Activated CD4-positive, alpha-beta T cell treated with anti-CD3 and anti-CD28 coated beads for 36 hours (primary cell): Measurements from ENCODE around the gene INPP4B. TPM values are rescaled to one million over a fixed set of nuclear protein-coding genes. Genes with fewer than 3 reads are reported as not detected.
A peak's percentile ranks its signal among the peaks of the same experiment; 100 is the strongest.

Experiments used
- ATAC-seq: fragments of 200-7000 bp; cut with Tn5 transposase; one replicate; pipeline ENCODE4 v1.10.0; 2021; ENCODE audit warnings: mild to moderate bottlenecking, moderate library complexity
- CTCF ChIA-PET: fragments of 350-600 bp; sonication (Branson Sonifier 250); formaldehyde crosslinking; loops from one replicate; lab custom pipeline; 2021; ENCODE audit warnings: antibody characterized with exemption; lab: Charles Lee
- POLR2A ChIA-PET: fragments of 350-600 bp; sonication (Branson Sonifier 250); formaldehyde crosslinking; loops from one replicate; lab custom pipeline; 2021; ENCODE audit warnings: antibody characterized with exemption, inconsistent platforms; lab: Charles Lee
- DNase-seq: peaks from one replicate; pipeline ENCODE4 v3.0.0-alpha.2; 2020
- H3K27ac Mint-ChIP-seq: one replicate; pipeline ENCODE4 v1.8.0; 2021; ENCODE audit warnings: mixed read lengths
- H3K27me3 Mint-ChIP-seq: one replicate; pipeline ENCODE4 v1.8.0; 2021; ENCODE audit warnings: mixed read lengths
- H3K36me3 Mint-ChIP-seq: one replicate; pipeline ENCODE4 v1.8.0; 2021; ENCODE audit warnings: low read depth, mixed read lengths
- H3K4me1 Mint-ChIP-seq: one replicate; pipeline ENCODE4 v1.8.0; 2021; ENCODE audit warnings: mixed read lengths
- H3K4me3 Mint-ChIP-seq: one replicate; pipeline ENCODE4 v1.8.0; 2021; ENCODE audit warnings: mild to moderate bottlenecking, moderate library complexity, mixed read lengths
- H3K9me3 Mint-ChIP-seq: one replicate; pipeline ENCODE4 v1.8.0; 2021; ENCODE audit warnings: low read depth, mixed read lengths
- intact Hi-C, 2 experiments: fragments of 100-400 bp; cut with DNase I in 1 of 2; cut with micrococcal nuclease in 1 of 2; formaldehyde crosslinking; loops; one replicate each; pipeline versions ENCODE4 v1.14.2 to v1.15.1; 2022 to 2024; cut with DNase I, micrococcal nuclease
- total RNA-seq, 2 experiments: library from RNA; stranded (reverse); gene quantifications; one replicate each; pipeline ENCODE4 v1.2.3, GENCODE V29; 2021

The INPP4B gene
- total RNA-seq, 2 experiments from 2014 or later: 66.6 to 70.7 TPM

DNA sequence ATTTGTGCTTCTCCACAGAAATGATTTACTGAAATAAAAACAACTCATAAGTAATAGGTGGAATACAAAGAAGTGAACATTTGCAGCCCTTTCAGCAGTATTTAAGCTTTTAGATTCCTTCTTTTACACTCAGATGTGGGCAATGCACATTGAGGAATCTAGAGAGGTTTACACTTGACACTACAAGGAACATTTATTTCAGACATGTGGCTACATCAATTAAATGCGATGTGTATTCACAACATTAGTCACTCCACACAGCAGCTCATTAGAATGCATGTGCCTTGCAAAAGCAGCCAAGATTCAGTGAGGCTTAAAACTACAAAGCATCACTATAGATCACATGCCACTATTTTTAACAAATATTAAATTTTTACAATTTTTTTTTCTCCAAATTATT is 480.7 kb downstream of the INPP4B start:
- Mint-ChIP-seq H3K36me3 (peaks cover 49% of the 10 kb centered on the region), H3K9me3 (peaks cover 12% of the 10 kb centered on the region), H3K27ac (peak overlapping the region; percentile 74), H3K27me3 (no peaks in the 10 kb centered on the region), H3K4me1 (peaks cover 76% of the 10 kb centered on the region), H3K4me3 (no peak overlapping the region)
- ATAC-seq: peak; percentile 51
- ChIA-PET POLR2A (no interaction called here), CTCF (interaction anchor here (1.0 to 9.6 kb wide), 4 partner anchors 10 to 95 kb away, joined by 3 to 94 read pairs (median 9); no protein-coding TSS in a partner anchor)
- intact Hi-C loops: no loop called here
- DNase-seq: no peak

DNA sequence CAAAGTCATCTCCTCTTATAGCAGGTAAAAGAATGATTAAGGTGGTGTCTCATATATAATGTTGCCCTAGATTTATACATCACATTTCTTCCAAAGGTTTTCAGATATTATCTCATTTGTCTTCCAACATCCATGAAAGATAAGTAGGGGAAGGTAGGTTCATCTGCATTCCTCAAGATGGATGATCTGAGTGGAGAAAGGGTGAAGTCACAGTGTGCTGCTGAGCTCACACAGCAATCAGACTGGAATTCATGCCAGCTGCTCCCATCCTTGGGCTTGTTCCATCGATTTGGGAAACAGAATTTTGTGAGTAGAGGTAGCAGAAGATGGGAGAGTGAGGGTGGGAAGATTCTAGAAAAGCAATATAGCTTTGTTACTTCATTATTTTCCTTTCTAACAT is 482.4 kb downstream of the INPP4B start:
- H3K36me3 Mint-ChIP-seq: peaks cover 47% of the 10 kb centered on the region

DNA sequence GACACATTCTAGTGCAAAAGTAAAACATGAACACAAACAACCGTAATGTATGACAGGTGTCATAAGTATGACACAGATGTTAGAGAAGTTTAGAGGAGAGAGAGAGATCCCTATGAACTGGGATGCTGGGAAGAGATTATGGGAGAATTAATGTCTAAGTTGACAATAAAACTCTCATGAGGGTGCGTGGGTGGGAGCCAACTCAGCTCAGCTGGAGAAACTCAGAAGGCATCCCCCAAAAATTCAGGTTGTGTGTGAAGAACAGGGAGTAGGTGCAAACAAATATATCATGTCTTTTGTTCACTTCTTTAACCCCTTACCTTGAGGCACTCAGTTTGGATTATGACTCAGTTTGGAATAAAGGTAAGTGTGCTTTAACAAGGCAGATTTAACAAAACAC is 484.1 kb downstream of the INPP4B start:
- Mint-ChIP-seq H3K36me3 (peaks cover 46% of the 10 kb centered on the region), H3K27me3 (no peaks in the 10 kb centered on the region), H3K4me1 (peaks cover 85% of the 10 kb centered on the region), H3K27ac (peak overlapping the region; percentile 68), H3K4me3 (no peak overlapping the region), H3K9me3 (peaks cover 10% of the 10 kb centered on the region)
- ATAC-seq: no peak
- ChIA-PET CTCF (interaction anchor here (1.6 to 9.6 kb wide), 2 partner anchors 10 to 14 kb away, joined by 3 to 94 read pairs; no protein-coding TSS in a partner anchor), POLR2A (no interaction called here)
- no peak for DNase-seq
- intact Hi-C loops: no loop called here

More for the DNA sequence above, 482.4 kb downstream of the INPP4B start:
- ATAC-seq: no peak
- intact Hi-C loops: no loop called here
- Mint-ChIP-seq H3K27ac (peak overlapping the region; percentile 74), H3K27me3 (no peaks in the 10 kb centered on the region), H3K4me3 (no peak overlapping the region), H3K4me1 (peaks cover 83% of the 10 kb centered on the region), H3K9me3 (peaks cover 10% of the 10 kb centered on the region)
- ChIA-PET POLR2A (no interaction called here), CTCF (interaction anchor here (2.1 to 9.6 kb wide), 2 partner anchors 10 to 11 kb away, joined by 6 to 94 read pairs; no protein-coding TSS in a partner anchor)
- DNase-seq: no peak

DNA sequence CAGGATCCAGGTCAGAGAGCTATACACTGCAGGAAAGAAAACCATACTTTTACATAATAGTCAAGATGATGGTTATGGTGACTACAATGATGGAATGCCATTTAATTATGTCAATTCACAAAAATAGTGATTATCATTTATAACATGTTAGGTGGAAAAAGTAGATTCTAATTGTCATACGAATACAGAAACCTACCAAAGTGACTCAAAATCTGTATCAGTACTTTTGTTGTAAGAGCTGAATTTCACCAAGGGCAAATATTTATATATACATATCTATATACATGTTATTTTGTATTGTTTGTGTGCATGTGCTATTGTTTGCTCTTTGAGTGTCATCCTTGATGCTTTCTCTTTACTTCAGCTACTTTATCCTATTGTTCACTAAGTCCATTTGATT is 485.4 kb downstream of the INPP4B start:
- intact Hi-C loops: no loop called here
- H3K9me3 Mint-ChIP-seq: peaks cover 10% of the 10 kb centered on the region
- ATAC-seq (no peak), DNase-seq (no peak)
- POLR2A ChIA-PET: interaction anchor here (0.6 to 0.8 kb wide), 2 partner anchors 14 to 47 kb away, joined by 3 read pairs; no protein-coding TSS in a partner anchor
- no peaks in the 10 kb centered on the region for H3K27me3 Mint-ChIP-seq
- peaks cover 87% of the 10 kb centered on the region for H3K4me1 Mint-ChIP-seq
- H3K4me3 Mint-ChIP-seq: no peak overlapping the region
- peak overlapping the region; percentile 80 for H3K27ac Mint-ChIP-seq
- peaks cover 51% of the 10 kb centered on the region for H3K36me3 Mint-ChIP-seq
- CTCF ChIA-PET: interaction anchor here (0.5 to 9.6 kb wide), 4 partner anchors 8 to 46 kb away, joined by 3 to 94 read pairs (median 3); no protein-coding TSS in a partner anchor

DNA sequence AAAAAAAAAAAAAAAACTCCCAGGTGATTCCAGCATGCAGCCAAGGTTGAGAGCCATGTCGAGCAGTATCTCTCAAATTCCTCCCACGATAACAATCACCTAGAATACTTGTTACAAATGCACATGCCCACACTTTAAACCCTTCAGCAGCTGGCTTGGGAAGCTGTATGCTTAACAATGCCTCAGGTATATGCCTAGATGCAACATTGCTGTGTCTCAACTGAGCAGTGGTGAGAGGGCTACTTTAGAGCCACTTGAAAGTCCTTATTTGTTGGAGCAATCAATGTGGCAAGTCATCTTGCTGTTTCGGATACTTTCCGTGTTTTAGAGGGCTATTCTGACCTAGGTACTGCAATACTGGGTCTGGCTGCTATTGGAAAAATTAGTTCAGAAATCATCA is 487.4 kb downstream of the INPP4B start:
- DNase-seq (no peak), ATAC-seq (no peak)
- H3K4me1 Mint-ChIP-seq: peaks cover 88% of the 10 kb centered on the region
- no peaks in the 10 kb centered on the region for H3K27me3 Mint-ChIP-seq
- peak overlapping the region; percentile 66 for H3K27ac Mint-ChIP-seq
- peaks cover 45% of the 10 kb centered on the region for H3K36me3 Mint-ChIP-seq
- H3K4me3 Mint-ChIP-seq: no peak overlapping the region
- intact Hi-C loops: loop anchor here (1.0 to 5.0 kb wide), 3 partner anchors 9 to 194 kb away; no protein-coding TSS in a partner anchor
- ChIA-PET CTCF (interaction anchor here (0.8 to 1.2 kb wide), 3 partner anchors 9 to 45 kb away, joined by 3 to 5 read pairs (median 3); no protein-coding TSS in a partner anchor), POLR2A (interaction anchor here (1.2 kb wide), 1 partner anchor 48 kb away, joined by 3 read pairs; no protein-coding TSS in a partner anchor)
- peaks cover 10% of the 10 kb centered on the region for H3K9me3 Mint-ChIP-seq

DNA sequence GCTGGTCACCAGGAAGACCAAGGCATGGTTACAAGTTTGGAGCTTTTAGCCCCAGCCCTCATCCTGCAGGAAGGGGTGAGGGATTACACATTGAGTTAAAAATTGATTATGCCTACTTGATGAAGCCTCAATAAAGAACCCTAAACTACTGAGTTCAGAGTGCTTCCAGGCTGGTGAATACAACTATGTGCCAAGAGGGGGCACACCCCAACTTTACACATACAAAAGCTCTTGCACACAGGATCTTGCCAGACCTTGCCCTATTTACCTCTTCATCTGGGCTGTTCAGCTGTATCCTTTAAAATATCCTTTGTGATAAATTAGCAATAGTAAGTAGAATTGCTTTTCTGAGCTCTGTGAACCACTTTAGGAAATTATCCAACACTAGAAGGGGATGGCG is 489.3 kb downstream of the INPP4B start:
- intact Hi-C loops: loop anchor here in 1 of 2 experiments (5.0 kb wide), 1 partner anchor 196 kb away; no protein-coding TSS in a partner anchor
- POLR2A ChIA-PET: no interaction called here
- peaks cover under 1% of the 10 kb centered on the region for H3K9me3 Mint-ChIP-seq
- peak; percentile 41 for DNase-seq
- peak overlapping the region; percentile 28 for H3K4me3 Mint-ChIP-seq
- CTCF ChIA-PET: interaction anchor here (0.7 to 10.4 kb wide), 10 partner anchors 8 to 431 kb away, joined by 3 to 94 read pairs (median 6); no protein-coding TSS in a partner anchor
- ATAC-seq: peak; percentile 49
- peaks cover 94% of the 10 kb centered on the region for H3K4me1 Mint-ChIP-seq
- no peaks in the 10 kb centered on the region for H3K27me3 Mint-ChIP-seq
- H3K27ac Mint-ChIP-seq: peak overlapping the region; percentile 97
- peaks cover 31% of the 10 kb centered on the region for H3K36me3 Mint-ChIP-seq

DNA sequence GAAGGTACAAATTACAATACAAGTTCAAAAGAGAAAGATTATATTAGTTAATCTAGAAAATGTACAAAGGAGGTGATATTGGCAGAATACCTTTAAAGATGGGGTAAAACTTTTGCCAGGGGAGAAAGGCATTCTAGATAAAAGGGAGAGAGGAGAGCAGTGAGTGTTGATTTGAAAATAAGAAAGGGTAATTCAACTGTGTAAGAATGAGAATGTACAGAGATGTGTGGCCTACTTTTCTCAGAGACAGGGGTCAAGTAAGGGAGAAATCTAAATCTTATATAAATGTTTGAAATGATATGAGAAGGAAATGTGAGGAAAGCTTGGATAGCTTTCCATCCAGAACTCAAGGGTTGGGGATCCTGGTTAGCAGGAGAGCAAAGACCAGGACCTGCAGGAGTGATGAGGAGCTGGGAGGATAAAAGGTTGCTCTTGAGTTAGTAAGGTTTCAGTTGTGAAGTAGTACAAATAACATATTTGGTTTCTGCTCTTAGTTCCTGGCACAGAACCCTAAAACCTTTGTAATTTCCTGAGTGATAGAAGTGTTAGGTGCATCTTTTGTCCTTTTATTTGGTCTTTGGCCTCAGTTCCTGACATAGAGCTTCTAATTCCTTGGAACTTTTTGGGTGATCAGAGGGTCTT is 489.9 kb downstream of the INPP4B start:
- DNase-seq (no peak), ATAC-seq (peak; percentile 19)
- intact Hi-C loops: loop anchor here in 1 of 2 experiments (5.0 kb wide), 1 partner anchor 196 kb away; no protein-coding TSS in a partner anchor
- H3K27ac Mint-ChIP-seq: peak overlapping the region; percentile 97
- ChIA-PET CTCF (interaction anchor here (0.8 to 10.4 kb wide), 12 partner anchors 8 to 491 kb away, joined by 3 to 94 read pairs (median 8); no protein-coding TSS in a partner anchor), POLR2A (interaction anchor here (0.6 kb wide), 1 partner anchor 368 kb away, joined by 3 read pairs; no protein-coding TSS in a partner anchor)
- H3K27me3 Mint-ChIP-seq: no peaks in the 10 kb centered on the region
- H3K36me3 Mint-ChIP-seq: peaks cover 30% of the 10 kb centered on the region
- H3K4me3 Mint-ChIP-seq: peak overlapping the region; percentile 43
- H3K9me3 Mint-ChIP-seq: no peaks in the 10 kb centered on the region
- H3K4me1 Mint-ChIP-seq: peaks cover 97% of the 10 kb centered on the region

DNA sequence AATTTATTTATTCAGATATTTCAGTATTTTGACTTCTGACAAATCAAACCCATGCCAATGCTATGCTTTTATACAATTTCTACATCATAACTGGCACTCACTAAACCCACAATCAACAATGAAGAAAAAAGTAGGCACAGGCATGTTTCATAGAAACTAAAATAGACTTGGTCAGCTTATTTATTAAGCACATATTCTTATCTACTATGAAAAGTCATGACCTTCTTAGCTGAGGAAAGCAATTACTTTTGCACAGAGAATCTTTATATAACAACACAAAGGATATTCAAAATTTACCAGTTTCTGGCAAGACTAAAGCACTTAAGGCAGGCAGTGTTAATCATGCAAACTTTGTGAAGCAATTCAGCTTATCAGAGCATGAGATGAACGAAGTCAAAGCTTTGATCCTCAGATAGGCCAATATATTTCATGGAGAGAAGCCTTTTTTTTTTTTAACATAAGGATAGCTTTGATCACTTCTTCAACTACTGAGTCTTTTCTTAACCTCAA is 490.6 kb downstream of the INPP4B start:
- POLR2A ChIA-PET: interaction anchor here (0.6 to 1.0 kb wide), 2 partner anchors 212 to 369 kb away, joined by 3 to 5 read pairs; no protein-coding TSS in a partner anchor
- no peak for ATAC-seq

DNA sequence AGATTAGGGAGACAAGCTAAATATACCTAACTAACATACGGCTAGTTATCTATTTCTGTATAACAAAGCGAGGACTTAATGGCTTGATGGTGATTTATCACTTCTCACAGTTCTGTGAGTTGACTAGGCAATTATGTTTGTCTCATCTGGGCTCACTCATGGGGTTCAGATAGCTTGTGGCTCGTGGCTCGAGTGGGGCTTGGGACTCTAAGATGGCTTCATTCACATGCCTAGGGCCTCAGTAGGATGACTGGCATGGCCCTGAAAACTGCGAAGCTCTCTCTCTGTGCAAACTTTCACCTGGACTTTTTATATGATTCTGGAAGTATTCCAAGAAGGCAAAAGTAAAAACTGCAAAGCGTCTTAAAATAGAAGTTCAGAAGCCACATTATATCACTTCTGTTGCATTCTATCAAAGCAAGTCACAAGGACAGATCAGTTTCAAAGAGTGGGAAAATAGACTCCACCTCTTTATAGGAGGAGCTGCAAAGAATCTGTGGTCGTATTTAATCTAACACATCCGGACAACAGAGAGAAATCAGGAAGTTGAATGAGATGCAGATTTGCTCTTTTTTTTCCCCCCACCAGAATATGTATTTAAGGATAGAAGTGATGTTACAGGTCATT is 491.2 kb downstream of the INPP4B start:
- Mint-ChIP-seq H3K4me1 (peaks cover 98% of the 10 kb centered on the region), H3K36me3 (peaks cover 24% of the 10 kb centered on the region), H3K27ac (peak overlapping the region; percentile 97), H3K9me3 (no peaks in the 10 kb centered on the region), H3K4me3 (peak overlapping the region; percentile 22), H3K27me3 (no peaks in the 10 kb centered on the region)
- ATAC-seq: peak; percentile 69
- peak; percentile 48 for DNase-seq
- CTCF ChIA-PET: interaction anchor here (0.7 to 10.4 kb wide), 20 partner anchors 7 to 347 kb away, joined by 3 to 94 read pairs (median 5); no protein-coding TSS in a partner anchor
- intact Hi-C loops: loop anchor here (2.0 to 5.0 kb wide), 8 partner anchors 22 to 487 kb away; no protein-coding TSS in a partner anchor
- POLR2A ChIA-PET: interaction anchor here (1.0 kb wide), 1 partner anchor 212 kb away, joined by 5 read pairs; no protein-coding TSS in a partner anchor

More for the DNA sequence above, 490.6 kb downstream of the INPP4B start:
- Mint-ChIP-seq H3K9me3 (no peaks in the 10 kb centered on the region), H3K27me3 (no peaks in the 10 kb centered on the region), H3K4me3 (peak overlapping the region; percentile 22), H3K36me3 (peaks cover 27% of the 10 kb centered on the region), H3K4me1 (peaks cover 97% of the 10 kb centered on the region), H3K27ac (peak overlapping the region; percentile 97)
- no peak for DNase-seq
- intact Hi-C loops: loop anchor here (2.0 to 5.0 kb wide), 4 partner anchors 21 to 211 kb away; no protein-coding TSS in a partner anchor
- CTCF ChIA-PET: interaction anchor here (0.8 to 10.4 kb wide), 17 partner anchors 8 to 491 kb away, joined by 3 to 94 read pairs (median 6); no protein-coding TSS in a partner anchor

DNA sequence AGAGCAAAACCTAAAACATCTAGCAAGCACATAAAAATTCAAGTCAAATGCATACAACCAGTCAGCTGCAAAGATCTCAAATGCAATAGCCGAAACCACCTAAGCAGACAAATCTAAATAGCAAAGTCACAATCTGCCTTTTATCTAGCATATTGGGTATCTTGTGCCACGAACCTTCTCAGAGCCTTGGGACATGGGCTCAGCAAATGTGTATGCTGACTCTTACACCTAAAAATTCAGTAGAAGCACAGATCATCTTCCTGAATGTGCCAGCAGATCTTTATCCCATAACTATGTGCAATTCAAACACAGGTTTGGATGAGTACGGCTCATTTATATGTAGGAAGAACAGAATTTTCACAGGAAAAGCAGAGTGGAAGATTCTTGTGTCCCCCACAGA is 492.1 kb downstream of the INPP4B start:
- no peak for ATAC-seq
- Mint-ChIP-seq H3K4me1 (peaks cover 97% of the 10 kb centered on the region), H3K9me3 (no peaks in the 10 kb centered on the region), H3K4me3 (peak overlapping the region; percentile 37), H3K36me3 (peaks cover 23% of the 10 kb centered on the region), H3K27ac (peak overlapping the region; percentile 97), H3K27me3 (no peaks in the 10 kb centered on the region)
- POLR2A ChIA-PET: no interaction called here
- intact Hi-C loops: loop anchor here (2.0 to 5.0 kb wide), 7 partner anchors 23 to 488 kb away; no protein-coding TSS in a partner anchor
- no peak for DNase-seq
- CTCF ChIA-PET: interaction anchor here (0.6 to 10.4 kb wide), 14 partner anchors 11 to 348 kb away, joined by 3 to 94 read pairs (median 6); no protein-coding TSS in a partner anchor
